ENCODE measurements around the gene HDGFL2.

HDGFL2 gene

GRCh38 chr19:4472174-4472974, at the start of gene HDGFL2:
Gene HDGFL2, plus strand, starts transcription at chr19:4472297. Its CDS starts 54 bp downstream, at chr19:4472351.
- in situ Hi-C loops (cut with HindIII; ENCODE audit: low sequenced_read_pairs), result no loop called here

GRCh38 chr19:4423416-4424126, 48.5 kb upstream of the HDGFL2 start:
- in situ Hi-C loops (cut with HindIII; ENCODE audit: low sequenced_read_pairs), result no loop called here

DNA sequence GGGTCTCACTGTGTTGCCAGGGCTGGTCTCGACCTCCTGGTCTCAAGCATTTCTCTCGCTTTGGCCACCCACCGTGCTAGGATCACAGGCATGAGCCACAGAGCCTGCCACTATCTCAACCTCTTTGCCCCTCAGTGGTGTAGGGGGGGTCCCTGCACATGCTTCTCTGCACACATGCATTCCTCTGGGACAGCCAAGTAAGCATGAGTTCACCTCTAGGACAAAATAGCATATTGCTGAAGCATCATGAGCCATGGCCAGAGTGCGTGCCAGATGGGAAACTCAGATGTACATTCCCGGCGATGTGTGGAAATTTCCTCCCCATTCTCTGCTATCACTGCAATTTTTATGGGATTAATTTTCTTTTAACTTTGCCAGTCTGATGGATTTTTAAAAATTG, 46.6 kb upstream of the HDGFL2 start:
- in situ Hi-C loops (cut with HindIII; ENCODE audit: low sequenced_read_pairs), result no loop called here

DNA sequence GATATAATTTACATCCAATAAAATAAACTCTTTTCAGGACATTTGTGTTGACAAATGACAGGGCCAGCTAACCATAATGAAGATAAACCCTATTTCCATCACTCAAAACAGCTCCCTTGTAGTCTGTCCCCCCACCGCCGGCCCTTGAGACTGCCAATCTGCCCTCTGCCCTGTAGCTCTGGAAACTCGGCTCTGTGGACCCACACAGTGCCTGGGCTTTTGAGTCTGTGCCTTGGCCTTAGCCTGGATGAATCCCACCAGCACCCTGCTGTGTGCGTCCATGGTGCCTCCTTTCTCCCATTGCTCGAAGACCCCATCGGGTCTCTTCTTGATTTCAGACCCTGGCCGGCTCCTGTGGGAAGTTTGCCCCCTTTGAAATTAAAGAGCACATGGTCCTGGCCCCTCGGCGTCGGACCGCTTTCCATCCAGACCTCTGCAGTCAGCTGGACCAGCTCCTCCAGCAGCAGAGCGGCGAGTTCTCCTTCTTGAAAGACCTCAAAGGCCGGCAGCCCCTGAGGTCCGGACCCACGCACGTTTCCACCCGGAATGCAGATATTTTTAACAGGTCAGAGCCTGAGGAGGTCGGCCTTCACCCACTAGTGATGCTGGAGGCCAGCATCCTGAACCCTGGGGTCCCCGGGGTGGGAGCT, 43.6 kb upstream of the HDGFL2 start:
- in situ Hi-C loops (cut with HindIII; ENCODE audit: low sequenced_read_pairs), result no loop called here

DNA sequence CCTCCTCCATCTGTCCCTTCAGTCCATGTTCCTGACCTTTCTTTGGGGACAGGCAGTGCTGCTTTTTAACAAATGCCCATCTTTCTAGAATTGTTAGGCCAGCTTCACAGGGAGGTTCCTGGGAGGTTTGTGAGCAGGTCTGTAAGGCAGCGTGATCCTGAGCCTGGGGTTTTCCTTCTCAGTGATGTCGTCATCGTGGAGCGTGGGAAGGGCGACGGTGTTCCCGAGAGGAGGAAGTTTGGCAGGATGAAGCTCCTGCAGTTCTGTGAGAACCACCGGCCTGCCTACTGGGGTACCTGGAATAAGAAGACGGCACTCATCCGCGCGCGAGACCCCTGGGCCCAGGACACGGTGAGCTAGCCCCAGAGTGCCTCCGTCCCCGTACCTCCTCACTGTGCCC, 42.8 kb upstream of the HDGFL2 start:
- in situ Hi-C loops (cut with HindIII; ENCODE audit: low sequenced_read_pairs), result no loop called here

- in situ Hi-C loops (cut with HindIII; ENCODE audit: low sequenced_read_pairs), result no loop called here
Observed at GRCh38 chr19:4429771-4430171, 42.3 kb upstream of the HDGFL2 start.

DNA sequence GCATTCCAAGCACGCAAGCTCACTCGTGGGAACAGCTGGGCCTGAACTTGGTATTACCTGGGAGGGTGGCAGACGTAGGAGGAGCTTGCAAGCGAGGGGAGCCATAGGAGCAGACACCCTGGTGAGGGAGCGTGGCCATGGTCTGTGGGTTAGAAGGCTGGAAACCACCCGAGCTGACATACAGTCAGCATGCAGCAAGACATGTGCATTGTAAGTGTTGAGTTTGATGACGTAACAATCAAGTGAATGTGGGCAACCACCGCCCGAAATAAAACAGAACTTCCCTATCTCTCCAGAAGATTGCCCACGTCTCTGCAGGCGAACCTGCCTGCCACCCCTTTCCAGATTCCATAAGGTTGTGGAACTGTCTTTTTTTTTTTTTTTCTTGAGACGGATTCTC, 41.3 kb upstream of the HDGFL2 start:
- in situ Hi-C loops (cut with HindIII; ENCODE audit: low sequenced_read_pairs), result no loop called here

DNA sequence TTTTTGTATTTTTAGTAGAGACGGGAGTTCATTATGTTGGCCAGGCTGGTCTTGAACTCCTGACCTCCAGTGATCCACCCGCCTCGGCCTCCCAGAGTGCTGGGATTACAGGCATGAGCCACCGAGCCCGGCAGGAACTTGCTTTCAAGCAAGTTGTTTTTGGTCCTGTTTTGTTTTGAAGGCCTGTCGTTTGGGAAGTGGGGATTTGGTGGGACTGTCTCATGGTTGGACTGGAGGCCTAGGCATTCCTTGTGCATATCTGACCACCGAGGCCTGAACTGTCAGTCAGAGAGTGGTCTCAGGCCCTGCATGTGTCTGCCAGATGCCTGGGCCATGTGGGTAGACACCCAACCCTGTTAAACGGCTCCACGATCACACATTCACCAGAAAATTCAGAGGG, 40.8 kb upstream of the HDGFL2 start:
- in situ Hi-C loops (cut with HindIII; ENCODE audit: low sequenced_read_pairs), result no loop called here

- in situ Hi-C loops (cut with HindIII; ENCODE audit: low sequenced_read_pairs), result no loop called here
Observed at GRCh38 chr19:4431808-4432674, 40.1 kb upstream of the HDGFL2 start.

DNA sequence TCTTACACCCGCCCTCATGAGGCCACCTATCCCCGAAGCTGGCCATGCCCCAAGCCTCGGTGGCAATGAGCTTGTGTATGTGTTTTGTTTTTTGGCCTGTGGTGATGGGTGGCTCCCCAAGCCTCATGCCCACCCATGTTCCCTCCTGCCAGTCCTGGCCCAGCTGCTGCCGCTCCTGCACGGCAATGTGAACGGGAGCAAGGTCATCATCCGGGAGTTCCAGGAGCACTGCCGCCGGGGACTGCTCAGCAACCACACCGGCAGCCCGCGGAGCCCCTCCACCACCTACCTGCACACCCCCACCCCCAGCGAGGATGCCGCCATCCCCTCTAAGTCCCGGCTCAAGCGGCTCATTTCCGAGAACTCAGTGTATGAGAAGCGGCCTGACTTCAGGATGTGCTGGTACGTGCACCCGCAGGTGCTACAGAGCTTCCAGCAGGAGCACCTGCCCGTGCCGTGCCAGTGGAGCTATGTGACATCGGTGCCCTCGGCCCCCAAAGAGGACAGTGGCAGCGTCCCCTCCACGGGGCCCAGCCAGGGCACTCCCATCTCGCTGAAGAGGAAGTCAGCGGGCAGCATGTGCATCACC, 39.1 kb upstream of the HDGFL2 start:
- in situ Hi-C loops (cut with HindIII; ENCODE audit: low sequenced_read_pairs), result no loop called here

GRCh38 chr19:4434391-4434790, 37.7 kb upstream of the HDGFL2 start:
- in situ Hi-C loops (cut with HindIII; ENCODE audit: low sequenced_read_pairs), result no loop called here

DNA sequence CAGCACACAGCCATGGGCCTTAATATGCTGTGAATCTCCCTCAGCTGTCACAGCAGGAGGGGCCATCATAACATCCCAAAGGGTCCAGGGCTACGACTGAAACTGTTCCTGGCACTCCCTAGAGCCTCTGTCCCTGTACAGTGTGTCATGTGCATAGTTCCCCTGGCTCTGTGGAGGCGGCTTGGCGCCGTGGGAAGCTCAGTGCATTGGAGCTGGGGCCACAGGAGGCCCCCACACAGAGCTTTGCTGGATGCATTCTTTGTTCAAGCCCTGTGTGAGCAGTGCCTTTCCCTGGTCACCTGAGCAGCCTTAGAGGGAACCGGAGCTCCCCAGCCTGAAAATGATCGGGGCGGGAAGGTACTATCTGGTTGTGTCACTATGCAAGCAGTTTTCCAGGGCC, 35.9 kb upstream of the HDGFL2 start:
- in situ Hi-C loops (cut with HindIII; ENCODE audit: low sequenced_read_pairs), result no loop called here

DNA sequence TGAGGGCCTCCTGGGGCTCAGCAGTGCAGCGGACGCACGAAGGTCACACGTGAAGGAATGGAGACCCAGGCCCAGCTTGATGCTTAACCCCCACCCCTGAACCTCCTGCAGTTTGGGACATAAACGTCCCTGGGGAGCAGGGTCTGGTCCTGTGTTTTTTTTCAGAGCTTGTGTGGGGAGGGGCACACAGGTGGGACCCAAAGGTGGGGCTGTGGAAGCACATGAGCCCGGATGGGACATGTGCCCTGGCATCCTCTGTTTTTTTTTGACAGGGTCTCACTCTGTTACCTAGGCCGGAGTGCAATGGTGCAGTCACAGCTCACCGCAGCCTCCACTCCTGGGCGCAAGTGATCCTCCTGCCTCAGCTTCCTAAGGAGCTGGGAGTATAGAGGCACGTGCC, 35.0 kb upstream of the HDGFL2 start:
- in situ Hi-C loops (cut with HindIII; ENCODE audit: low sequenced_read_pairs), result no loop called here

DNA sequence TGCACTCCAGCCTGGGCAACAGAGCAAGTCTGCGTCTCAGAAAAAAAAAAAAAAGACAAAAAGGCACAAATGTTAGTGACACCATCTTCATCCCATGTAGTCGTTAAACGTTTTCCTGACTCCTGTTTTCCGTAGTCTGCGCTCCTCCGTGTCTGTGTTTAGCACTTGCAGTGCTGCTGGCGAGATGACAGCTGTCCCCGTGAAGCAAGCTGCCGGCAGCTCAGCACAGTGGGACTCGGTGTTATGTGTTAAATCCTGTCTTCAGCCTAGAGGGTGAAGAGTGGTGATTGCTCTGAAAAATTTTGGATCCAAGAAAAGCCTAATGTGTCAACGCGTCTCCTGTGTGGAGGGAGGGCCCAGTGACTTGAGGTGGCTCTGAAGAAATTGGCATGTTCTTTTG, 32.9 kb upstream of the HDGFL2 start:
- in situ Hi-C loops (cut with HindIII; ENCODE audit: low sequenced_read_pairs), result no loop called here

DNA sequence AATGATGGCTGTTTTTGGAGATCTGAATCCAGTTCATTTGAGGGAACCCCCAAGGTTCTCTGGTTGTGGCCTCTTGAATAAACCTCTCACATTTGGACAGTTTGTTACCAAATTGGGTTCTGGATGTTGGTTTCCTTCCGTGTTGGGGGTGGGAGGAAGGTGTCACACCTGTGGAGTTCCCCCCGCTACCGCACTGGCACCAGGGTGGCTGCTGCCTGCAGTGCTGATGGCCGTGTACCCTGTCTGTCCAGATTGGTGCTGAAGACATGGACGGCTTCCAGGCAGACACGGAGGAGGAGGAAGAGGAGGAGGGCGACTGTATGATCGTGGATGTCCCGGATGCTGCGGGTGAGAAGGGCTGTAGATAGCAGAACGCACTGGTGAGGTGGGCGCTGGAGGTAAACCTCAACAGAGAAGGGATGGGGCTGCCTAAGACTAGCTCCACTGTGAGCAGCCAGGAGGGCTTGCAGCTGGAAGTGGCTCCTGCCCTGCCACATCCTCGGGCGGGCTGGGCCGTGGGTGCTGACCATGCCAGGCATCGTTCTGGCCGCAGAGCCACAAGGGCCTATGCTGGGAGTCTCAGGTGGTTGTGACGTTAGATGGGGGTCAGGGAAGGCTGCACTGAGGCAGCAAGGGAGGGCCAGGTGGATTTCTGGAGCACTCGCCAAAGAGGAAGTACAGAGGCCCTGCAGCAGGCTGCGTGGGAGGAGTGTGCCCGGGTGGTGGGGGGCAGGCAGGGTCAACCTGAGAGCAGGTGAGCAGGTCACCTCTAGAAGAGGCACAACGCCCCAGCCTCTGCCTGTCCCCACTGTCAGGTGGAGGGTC, 29.9 kb upstream of the HDGFL2 start:
- in situ Hi-C loops (cut with HindIII; ENCODE audit: low sequenced_read_pairs), result loop anchor here (10.0 kb wide), 1 partner anchor 77 kb away; no protein-coding TSS in a partner anchor

DNA sequence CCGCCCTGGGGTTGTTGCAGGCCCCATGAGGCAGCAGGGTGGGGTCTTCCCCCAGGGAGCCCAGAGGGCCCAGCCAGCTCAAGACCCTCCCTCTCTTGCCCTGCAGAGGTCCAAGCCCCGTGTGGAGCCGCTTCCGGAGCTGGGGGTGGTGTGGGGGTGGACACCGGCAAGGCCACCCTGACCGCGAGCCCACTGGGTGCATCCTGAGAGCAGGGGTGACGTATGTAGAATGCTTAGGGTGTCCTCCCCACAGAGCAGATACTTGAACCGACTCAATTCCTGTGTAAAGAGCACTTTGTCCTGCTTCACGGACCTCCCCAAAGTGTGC, 29.3 kb upstream of the HDGFL2 start:
- in situ Hi-C loops (cut with HindIII; ENCODE audit: low sequenced_read_pairs), result loop anchor here (10.0 kb wide), 1 partner anchor 78 kb away; no protein-coding TSS in a partner anchor

DNA sequence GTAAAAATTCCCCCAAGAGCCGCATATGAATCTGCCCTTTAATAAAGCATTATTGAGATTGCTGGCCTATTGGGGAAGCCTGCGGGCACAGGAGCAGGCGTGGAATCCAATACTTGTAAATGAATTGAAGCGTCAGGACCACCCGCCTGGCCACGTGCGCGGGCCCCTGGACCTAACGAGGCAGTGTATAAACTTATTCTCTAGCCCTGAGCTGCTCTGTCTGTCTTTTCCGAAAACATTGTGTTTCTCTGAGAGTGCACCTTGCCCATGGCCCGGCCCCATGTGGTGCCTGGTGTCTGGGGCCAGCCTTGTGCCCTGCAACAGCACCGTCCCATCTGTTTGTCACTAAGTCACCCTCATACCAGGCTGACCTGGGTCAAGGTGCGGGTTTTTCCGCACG, 28.9 kb upstream of the HDGFL2 start:
- in situ Hi-C loops (cut with HindIII; ENCODE audit: low sequenced_read_pairs), result loop anchor here (10.0 kb wide), 1 partner anchor 78 kb away; no protein-coding TSS in a partner anchor

GRCh38 chr19:4443966-4444764, 27.9 kb upstream of the HDGFL2 start:
- in situ Hi-C loops (cut with HindIII; ENCODE audit: low sequenced_read_pairs), result loop anchor here (10.0 kb wide), 1 partner anchor 79 kb away; no protein-coding TSS in a partner anchor
